D721Med (cell line): ENCODE measurements around the gene RASA2.

ENCODE experiments used
- DNase-seq: peaks from one replicate; pipeline ENCODE4 v3.0.0; 2011; ENCODE audit warnings: low spot score; ENCODE audit not compliant: insufficient read length
- FAIRE-seq: peaks from 2 replicates; lab custom pipeline; 2011; peaks lifted over from hg19 to GRCh38; lab: Jason Lieb, UNC
- TF ChIP-seq, protein P1 (sequence below): IDR thresholded peaks from 2 replicates; pipeline ENCODE4 v1.5.1; 2012; ENCODE audit warnings: mild to moderate bottlenecking, control low read depth; ENCODE audit not compliant: insufficient read depth; ENCODE audit errors: missing control alignments

RASA2 gene

DNA sequence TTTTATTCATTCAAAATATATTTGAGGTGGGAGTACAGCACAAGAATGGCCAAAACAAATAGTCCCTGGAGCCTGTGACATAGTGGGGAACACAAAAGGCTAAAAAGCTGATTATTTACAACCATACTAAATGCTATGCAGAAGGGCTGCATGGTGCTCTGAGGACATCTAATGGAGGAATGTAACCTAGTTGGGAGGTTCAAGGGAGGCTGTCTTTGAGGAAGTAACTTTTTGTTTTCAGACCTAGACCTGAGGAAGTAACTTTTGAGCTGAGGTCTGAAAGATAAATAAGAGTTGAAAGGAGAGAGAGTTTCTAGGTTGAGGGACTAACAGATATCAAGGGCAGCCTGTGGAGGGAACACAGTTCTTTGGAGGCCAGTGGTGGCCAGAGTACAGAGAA lies 34.8 kb upstream of the RASA2 start:
- no peak for DNase-seq
- no peak for FAIRE-seq
- TF ChIP-seq, protein P1, sequence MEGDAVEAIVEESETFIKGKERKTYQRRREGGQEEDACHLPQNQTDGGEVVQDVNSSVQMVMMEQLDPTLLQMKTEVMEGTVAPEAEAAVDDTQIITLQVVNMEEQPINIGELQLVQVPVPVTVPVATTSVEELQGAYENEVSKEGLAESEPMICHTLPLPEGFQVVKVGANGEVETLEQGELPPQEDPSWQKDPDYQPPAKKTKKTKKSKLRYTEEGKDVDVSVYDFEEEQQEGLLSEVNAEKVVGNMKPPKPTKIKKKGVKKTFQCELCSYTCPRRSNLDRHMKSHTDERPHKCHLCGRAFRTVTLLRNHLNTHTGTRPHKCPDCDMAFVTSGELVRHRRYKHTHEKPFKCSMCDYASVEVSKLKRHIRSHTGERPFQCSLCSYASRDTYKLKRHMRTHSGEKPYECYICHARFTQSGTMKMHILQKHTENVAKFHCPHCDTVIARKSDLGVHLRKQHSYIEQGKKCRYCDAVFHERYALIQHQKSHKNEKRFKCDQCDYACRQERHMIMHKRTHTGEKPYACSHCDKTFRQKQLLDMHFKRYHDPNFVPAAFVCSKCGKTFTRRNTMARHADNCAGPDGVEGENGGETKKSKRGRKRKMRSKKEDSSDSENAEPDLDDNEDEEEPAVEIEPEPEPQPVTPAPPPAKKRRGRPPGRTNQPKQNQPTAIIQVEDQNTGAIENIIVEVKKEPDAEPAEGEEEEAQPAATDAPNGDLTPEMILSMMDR, result peak; percentile 35

DNA sequence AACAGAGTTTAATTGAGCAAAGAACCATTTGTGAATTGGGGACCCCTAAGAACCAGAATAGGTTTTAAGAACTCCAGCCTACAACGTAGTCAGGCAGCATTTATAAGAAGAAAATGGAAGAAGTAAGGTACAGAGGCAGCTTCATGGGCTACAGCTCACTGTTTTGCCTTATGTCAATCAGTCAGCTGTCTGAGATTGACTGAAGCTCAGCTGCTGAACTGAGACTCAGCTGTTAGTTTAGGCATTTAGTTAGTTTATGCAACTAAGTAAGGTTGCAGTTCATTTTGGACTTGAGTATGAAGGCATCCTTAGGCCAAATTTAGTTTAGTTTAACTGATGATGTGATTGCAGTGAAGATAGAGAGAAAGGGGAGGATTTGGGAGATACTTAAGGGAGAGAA lies 34.1 kb upstream of the RASA2 start:
- no peak for DNase-seq
- FAIRE-seq, result no peak
- TF ChIP-seq, protein P1, result no peak

DNA sequence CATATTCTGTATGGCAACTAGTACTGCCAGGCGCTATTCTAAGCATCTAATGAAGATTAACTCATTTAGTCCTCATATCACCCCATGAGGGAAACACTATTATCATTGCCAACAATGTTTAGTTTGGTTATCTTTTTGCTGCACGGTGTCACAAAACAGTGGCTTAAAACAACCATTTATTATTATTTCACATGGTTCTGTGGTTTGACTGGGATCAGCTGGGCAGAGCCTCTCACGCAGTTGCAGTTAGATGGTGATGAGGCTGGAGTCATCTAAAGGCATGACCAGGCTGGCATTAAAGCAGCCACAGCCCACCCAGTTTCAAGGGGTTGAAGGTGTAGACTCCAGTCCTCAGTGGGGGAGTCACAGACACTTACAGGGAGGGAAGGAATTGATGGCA lies 32.8 kb upstream of the RASA2 start:
- FAIRE-seq, result no peak
- TF ChIP-seq, protein P1, result no peak

DNA sequence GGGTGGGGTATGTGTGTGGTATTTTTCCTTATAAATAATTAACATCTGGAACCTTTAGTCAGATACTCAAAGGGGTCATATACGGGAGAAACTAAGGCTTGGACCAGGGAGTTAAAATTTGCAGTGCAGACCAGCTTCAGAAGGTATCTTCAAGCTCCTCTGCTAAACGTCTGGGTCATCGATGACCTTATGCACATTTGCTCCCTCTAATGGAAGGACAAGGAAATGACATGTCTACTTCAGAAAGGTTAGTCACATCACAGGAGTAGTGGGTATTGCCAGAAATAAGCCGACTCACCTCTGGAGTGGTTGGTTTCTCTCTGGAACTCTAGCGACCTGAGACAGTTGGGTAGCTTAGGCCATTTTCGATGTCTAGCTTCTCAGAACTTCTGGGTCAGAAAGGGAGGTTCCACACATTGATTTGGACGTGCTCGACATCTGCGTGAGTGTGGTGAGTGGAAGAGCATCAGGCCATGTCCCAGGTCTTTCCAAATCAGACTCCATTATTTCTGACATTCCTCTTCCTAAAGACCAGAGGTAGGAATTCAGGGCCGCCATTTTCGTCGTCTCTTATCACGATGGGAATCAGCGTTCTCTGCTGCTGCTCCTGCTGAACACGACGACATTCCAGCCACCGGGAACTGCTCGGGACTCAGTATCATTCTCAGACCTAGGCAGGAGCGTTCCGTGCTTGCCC lies 31.8 kb upstream of the RASA2 start:
- peak; percentile 72 for FAIRE-seq
- TF ChIP-seq, protein P1, result peak; percentile 76
- peak; percentile 80 for DNase-seq

More for the DNA sequence above, 32.8 kb upstream of the RASA2 start:
- no peak for DNase-seq

DNA sequence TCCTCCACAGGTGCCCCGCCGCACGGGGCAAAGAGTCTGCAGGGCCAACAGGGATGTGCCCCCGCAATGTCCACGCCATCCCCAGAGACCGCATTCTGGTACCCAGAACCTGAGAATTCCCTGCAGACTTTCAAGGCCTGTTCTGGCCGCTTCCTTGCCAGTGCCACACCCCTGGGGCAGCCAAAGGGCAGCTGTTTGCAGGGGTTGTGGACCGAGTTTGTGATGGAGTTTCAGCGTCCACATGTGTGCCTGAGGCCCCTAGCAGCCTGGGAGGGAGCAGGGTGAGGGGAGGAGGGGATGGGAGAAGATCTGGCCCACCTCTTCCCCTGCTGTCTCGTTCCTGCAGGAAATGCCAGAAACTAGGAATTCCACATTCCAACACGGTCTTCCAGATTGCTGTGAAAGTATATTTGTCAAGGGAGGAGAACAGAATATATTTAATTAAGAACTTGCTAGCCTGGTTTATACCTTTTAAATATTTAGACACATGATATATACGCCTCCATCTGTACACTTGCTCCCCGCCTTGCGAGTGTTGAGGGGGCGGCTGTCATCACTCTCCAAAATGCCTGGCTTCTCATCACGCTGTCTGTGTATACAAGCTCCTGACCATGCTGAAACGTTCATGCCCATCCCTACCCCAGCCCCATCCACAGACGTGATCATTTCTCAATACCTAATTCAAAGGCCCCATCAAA lies 31.1 kb upstream of the RASA2 start:
- FAIRE-seq, result no peak
- TF ChIP-seq, protein P1, result no peak
- DNase-seq, result no peak

DNA sequence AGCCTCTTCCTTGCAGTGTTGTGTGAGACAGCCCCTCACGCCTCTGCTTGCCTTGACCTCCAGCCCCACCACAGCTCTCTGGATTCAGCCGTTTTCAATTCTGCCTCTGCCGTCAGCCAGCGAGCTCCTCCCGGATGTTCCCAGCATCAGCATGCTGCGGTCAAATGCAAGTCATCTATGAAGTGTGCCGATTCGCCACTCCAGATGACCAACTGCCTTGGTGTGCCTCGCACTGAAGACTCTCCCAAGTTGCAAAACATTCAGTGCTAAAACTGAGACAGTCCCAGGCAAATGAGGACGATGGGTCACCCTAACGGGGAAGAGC lies 30.6 kb upstream of the RASA2 start:
- TF ChIP-seq, protein P1, result no peak
- DNase-seq (no peak), FAIRE-seq (no peak)

DNA sequence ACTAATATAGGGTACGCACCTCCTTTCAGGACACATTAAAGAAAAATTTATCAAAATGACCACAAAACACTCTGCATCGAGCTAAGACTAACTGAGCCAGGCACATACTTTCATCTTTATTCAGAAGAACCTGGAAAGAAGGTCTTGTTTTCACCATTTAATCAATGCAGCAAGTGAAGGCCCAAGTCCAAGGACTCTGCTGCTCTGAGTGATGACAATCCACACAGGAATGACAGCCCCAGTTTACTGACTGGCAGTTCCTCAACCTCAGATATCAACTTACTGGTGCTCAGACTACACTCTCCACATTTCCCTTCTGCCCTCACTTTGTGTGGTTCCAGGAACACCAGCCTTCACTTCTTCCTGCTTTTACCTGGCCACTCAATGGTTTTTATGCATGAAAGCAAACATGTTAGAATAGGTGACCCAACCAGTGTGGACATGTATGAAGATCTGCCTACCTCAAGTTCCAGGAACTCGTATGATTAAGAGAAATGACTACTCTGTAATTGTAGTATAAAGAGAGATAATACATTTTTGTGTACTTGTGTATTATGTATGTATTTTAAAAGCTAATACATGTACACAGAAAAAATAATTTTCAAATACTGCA lies 29.1 kb upstream of the RASA2 start:
- no peak for DNase-seq
- FAIRE-seq, result no peak
- TF ChIP-seq, protein P1, result no peak
